VCaP (cell line): Measurements from ENCODE around the gene DDX10.

ENCODE experiments used
- H3K27ac ChIP-seq: fragments of 450-650 bp; 2 replicates; pipeline ENCODE4 v1.5.1; 2017
- TF ChIP-seq, protein P1 (sequence below): fragments of 450-650 bp; conservative IDR thresholded peaks from 2 replicates; pipeline ENCODE4 v1.5.1; 2017; ENCODE audit warnings: mild to moderate bottlenecking, moderate library complexity

Gene DDX10

GRCh38 chr11:108852701-108853100, 187.8 kb downstream of the DDX10 start:
- no peak overlapping the region for H3K27ac ChIP-seq
- TF ChIP-seq, protein P1, sequence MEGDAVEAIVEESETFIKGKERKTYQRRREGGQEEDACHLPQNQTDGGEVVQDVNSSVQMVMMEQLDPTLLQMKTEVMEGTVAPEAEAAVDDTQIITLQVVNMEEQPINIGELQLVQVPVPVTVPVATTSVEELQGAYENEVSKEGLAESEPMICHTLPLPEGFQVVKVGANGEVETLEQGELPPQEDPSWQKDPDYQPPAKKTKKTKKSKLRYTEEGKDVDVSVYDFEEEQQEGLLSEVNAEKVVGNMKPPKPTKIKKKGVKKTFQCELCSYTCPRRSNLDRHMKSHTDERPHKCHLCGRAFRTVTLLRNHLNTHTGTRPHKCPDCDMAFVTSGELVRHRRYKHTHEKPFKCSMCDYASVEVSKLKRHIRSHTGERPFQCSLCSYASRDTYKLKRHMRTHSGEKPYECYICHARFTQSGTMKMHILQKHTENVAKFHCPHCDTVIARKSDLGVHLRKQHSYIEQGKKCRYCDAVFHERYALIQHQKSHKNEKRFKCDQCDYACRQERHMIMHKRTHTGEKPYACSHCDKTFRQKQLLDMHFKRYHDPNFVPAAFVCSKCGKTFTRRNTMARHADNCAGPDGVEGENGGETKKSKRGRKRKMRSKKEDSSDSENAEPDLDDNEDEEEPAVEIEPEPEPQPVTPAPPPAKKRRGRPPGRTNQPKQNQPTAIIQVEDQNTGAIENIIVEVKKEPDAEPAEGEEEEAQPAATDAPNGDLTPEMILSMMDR = no peak

DNA sequence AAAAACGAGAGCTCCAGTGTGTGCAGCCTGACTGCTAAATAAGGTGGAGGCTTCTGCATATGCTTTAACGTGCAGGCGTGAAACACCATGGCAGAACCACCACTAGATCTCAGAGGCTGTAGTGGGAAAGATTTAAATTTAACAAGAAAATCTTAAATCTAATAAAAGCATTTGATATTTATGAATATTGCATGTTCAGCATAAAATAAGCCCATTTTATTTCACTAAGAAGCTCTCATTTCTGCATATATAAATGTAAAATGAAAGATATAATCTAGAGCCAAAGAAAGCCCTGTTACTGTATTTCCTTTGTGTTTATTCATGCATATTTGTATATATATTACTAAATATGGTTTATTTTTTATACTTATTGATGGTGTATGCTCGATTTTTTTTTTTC, 188.3 kb downstream of the DDX10 start:
- TF ChIP-seq, protein P1 = no peak
- H3K27ac ChIP-seq = no peak overlapping the region

DNA sequence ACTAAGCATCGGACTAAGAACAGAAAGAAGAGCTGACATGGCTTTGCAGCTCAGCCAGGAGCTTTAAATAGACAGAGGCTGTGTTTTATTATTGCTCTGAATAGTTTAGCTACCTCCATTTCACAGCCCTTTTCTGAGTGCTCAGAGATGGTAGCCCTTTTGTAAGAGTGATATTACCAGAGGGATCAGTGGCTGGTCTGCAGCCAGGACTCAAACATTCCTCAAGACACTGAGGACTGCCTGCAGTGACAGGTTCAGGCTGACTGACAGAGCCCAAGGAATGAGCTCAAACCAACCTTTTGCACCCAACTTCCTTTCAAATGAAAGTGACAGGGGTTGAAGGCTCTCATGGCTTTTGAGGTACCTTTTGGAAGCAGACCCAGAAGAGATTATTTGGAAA, 189.0 kb downstream of the DDX10 start:
- TF ChIP-seq, protein P1 = no peak
- no peak overlapping the region for H3K27ac ChIP-seq

DNA sequence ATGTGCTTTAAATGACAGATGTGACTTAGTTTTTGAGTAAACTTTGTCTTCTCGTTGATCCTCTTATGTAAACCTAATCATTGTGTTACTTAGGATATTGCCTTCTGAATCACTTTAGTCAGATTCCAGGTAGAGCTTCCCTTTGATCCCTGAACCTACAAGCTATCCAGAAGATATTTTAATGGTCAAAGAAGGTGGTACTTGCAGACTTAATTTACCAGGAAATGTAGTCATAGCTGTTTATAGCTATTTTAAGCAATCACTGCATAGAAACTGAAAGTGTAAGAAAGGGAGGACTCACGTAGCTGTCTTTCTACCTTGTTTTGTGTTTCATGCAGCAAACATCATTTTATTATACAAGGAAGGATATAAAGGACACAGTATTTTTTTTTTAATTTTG, 189.5 kb downstream of the DDX10 start:
- H3K27ac ChIP-seq = no peak overlapping the region
- TF ChIP-seq, protein P1 = no peak

DNA sequence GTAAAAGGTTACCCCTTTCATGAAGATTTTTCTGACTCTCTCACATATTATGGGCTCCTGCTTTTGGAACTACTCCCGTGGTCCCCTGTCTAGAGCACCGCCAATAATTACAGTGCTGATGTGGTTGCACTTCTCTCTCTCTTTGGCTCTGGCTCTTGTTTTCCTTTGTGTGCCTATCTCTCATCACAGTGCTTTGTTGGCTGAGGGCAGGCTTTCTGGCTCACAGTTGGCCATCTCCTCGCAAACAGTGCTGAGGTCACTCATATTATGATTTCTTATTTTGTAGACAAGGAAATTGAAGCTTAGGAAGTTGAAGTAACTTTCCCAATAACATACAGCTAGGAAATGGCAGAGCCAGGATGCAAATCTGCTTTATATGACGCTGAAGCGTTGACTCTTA, 192.5 kb downstream of the DDX10 start:
- H3K27ac ChIP-seq = no peak overlapping the region
- TF ChIP-seq, protein P1 = no peak

DNA sequence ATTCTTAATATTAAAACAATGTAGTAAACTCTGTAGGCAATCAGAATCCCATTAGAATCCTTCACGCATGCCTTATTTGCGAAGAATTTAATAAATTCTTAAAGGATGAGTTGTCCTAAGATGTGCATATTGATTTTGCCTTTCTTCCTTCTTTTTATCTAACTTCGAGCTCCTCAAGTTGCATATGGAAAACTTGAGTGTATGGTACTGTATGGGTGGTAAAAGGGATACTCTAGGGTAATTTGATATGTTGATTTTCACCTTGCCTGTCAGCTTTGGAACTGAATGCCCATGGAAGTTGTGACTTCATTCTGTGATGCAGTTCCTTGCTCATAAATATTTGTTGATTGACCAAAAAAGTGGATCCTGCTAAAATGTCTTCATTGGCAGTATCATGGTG, 193.8 kb downstream of the DDX10 start:
- no peak overlapping the region for H3K27ac ChIP-seq
- TF ChIP-seq, protein P1 = no peak

GRCh38 chr11:108859510-108859909, 194.6 kb downstream of the DDX10 start:
- TF ChIP-seq, protein P1 = no peak
- no peak overlapping the region for H3K27ac ChIP-seq

DNA sequence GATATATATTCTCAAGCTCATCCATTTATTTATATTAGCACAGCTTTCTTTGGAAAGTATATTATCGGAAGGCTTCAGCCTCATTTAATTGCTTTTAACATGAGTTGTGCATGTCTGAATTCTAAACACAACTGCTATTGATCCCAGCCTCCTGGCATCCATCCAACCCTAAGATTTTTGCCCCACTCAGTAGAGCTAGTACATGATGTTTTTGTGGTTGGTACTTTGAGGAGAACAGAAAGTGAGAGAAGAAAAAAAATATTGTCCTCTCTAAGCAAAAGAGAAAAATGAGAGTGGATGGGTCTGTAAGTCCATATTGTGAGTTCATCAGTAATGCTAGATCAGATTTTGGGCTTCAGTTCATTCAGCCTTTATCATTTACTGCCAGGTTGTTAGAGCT, 198.7 kb downstream of the DDX10 start:
- TF ChIP-seq, protein P1 = no peak
- H3K27ac ChIP-seq = no peak overlapping the region
